T47D (cell line): ENCODE measurements around the gene CUTA.

Experiments
- DNase-seq, 2 experiments: peaks; one replicate each; pipeline versions ENCODE4 v3.0.0 to v3.0.0-alpha.2; 2011 to 2012; ENCODE audit warnings: low read depth in 1 of 2, low spot score in 1 of 2
- JUND ChIP-seq: IDR thresholded peaks from 2 replicates; pipeline ENCODE4 v1.6.1; 2012; ENCODE audit warnings: low read depth
- in situ Hi-C: cut with HindIII; loops from 2 replicates; pipeline ENCODE4 v1.10.0; 2016; ENCODE audit warnings: low sequenced_read_pairs, low pct_unique_long_range_greater_than_20kb

CUTA gene

GRCh38 chr6:33425668-33426577 is 8.0 kb upstream of the CUTA start:
- TF ChIP-seq JUND: no peak
- peak; percentile 77 to 90 for DNase-seq
- in situ Hi-C loops: no loop called here

- TF ChIP-seq JUND: no peak
- in situ Hi-C loops: no loop called here
- no peak for DNase-seq
These were observed 7.2 kb upstream of the CUTA start for GRCh38 chr6:33424855-33425667.

DNA sequence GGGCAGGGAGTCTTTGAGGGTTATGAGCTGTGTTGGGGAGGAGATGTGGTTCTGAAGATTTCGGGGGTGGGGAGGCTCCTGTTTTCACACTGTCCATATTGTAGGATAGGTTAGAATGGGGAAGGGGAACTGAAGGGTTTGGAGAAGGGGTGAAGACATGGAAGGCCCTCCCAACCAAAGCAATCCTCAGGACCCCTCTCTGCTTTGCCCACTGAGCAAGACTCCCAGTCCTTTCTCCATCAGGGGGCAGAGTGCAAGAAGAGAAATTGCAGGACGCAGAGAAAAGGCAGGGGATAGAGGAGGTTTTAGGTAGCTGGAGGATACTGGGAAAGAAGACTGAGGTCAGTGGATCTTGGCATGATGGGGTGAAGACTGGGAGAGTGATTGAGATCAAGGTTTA is 5.9 kb upstream of the CUTA start:
- DNase-seq: no peak
- in situ Hi-C loops: no loop called here
- no peak for TF ChIP-seq JUND

DNA sequence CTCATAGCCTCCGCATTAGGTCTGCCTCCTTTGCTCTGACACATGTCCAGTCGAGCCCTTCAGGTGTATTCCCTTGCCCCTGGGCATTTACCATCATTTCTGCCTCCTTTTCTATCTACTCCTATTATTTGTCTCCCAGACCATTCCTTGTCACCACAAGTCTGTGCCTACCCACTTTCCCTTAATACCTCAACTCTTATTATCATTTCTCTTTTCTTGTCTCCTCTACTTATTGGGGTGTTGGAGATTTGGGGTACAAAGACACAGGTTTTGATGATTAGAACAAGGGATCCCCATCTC is 3.4 kb upstream of the CUTA start:
- no peak for DNase-seq
- in situ Hi-C loops: no loop called here
- no peak for TF ChIP-seq JUND

DNA sequence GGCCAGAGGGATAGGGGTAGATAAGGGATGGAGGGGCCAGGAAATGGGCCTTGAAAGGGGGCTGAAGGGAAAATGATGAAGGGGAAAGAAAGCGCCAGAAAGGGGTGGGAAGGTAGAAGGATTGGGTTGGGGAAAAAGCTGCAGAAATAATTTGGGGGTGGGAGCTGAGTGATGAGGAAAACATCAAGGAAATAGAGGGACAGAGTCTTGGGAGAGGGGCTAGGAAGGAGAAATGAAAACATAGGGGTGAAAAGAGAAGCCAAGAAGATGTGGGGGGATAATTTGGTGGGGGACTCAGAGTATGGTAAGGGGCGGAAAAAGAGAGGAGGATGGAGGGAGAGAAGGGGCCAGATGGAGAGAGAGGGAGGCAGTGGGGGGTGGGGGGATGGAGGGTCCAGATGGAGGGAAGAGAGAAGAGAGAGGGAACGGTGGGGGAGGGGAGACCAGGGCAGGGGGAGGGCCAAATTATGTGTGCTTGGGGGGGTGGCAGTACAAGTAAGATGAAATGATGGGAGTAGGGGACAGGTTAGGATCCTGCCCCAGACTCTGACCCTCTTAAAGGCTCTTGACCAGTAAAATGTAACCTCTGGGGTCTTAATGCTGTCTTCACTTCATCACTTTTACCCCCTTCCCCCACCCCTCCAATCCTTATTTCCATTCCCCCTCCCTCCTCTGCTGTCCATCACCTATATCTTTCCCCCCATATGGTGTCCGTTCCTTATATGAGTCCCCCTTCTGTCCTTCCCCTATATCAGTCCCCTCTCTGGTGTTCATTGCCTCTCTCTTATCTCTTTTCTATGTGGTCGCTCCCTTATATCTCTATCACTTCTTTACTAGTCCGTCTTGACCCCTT is 2.8 kb upstream of the CUTA start:
- TF ChIP-seq JUND: no peak
- no peak for DNase-seq
- in situ Hi-C loops: no loop called here

GRCh38 chr6:33419580-33420490 is 1.9 kb upstream of the CUTA start, which contains the start of gene SYNGAP1:
TSS of gene SYNGAP1 (plus strand) at chr6:33420065. CDS start at chr6:33420265, 200 bp downstream.
- in situ Hi-C loops: no loop called here
- DNase-seq: peak in 1 of 2 experiments; percentile 82
- no peak for TF ChIP-seq JUND

- in situ Hi-C loops: no loop called here
- DNase-seq: peak in 1 of 2 experiments; percentile 25
- no peak for TF ChIP-seq JUND
These were observed 884 bp upstream of the CUTA start for GRCh38 chr6:33418690-33419291.

DNA sequence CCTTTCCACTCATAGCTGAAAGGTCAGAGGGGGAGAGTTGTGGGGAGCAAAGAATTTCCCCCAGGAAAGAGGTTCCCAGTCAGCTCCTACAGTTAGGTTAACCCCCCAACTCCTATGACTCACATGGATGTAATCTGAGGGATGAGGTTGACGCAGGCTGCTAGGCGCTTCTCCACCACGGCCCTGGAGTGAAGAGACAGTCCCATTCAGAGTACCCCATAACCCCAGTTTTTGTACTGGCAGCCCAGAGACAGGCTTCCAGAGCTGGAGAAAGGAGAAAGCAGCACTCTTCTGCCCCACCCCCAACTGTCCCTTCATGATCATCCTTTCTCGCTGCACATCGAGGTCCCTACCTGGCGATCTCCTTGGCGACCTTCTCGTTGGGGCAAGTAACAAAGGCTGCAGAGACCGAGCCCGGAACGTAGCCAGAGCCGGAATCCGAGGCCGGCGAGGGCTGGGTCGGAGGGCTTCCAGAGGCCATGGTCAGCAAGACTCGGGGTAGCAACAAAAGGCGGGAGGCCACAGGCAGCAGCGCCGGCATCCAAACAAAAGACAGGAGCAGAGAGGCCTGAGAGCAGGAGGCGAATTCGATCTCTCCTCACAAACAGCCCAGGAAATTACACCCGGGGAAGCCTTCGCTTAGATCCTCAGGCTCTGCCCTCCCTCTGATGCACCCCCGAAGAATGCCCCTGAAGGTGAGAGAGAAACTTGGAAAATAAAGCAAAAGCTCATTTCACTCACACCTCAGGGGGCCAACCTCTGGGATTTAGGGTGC is 592 bp downstream of the CUTA start:
- no peak for TF ChIP-seq JUND
- no peak for DNase-seq
- in situ Hi-C loops: no loop called here

GRCh38 chr6:33416386-33417127 is 1.4 kb downstream of the CUTA start:
- in situ Hi-C loops: no loop called here
- DNase-seq: no peak
- no peak for TF ChIP-seq JUND

DNA sequence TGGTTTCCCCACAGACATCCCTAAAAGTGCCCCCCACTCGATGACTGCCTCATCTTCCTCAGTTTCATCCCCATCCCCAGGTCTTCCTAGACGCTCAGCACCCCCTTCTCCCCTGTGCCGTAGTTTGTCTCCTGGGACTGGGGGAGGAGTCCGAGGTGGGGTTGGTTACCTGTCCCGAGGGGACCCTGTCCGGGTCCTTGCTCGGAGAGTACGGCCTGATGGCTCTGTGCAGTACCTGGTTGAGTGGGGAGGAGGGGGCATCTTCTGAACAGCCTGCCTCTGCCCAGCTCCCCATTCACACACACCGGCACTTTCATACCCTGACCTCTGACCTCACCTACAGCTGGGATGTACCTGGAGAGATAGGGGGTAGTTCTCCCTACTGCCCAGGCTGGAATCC is 2.1 kb downstream of the CUTA start:
- in situ Hi-C loops: no loop called here
- no peak for TF ChIP-seq JUND
- DNase-seq: no peak
